Activated naive CD8-positive, alpha-beta T cell treated with anti-CD3 and anti-CD28 coated beads, Interleukin-2, amount 50 U/mL, for 24 hours (primary cell): ENCODE results near the gene PAAF1.

Source experiments
- ATAC-seq: fragments of 150-1000 bp; cut with Tn5 transposase; one replicate; pipeline ENCODE4 v1.10.0; 2021
- DNase-seq: peaks from one replicate; pipeline ENCODE4 v3.0.0; 2021
- H3K27ac Mint-ChIP-seq: one replicate; pipeline ENCODE4 v1.8.0; 2021; ENCODE audit warnings: mild to moderate bottlenecking, mixed read lengths
- H3K27me3 Mint-ChIP-seq: one replicate; pipeline ENCODE4 v1.8.0; 2021; ENCODE audit warnings: mixed read lengths
- H3K36me3 Mint-ChIP-seq: one replicate; pipeline ENCODE4 v1.8.0; 2021; ENCODE audit warnings: low read depth, mixed read lengths
- H3K4me1 Mint-ChIP-seq: one replicate; pipeline ENCODE4 v1.8.0; 2021; ENCODE audit warnings: mixed read lengths
- H3K4me3 Mint-ChIP-seq: one replicate; pipeline ENCODE4 v1.8.0; 2021; ENCODE audit warnings: mild to moderate bottlenecking, moderate library complexity, mixed read lengths
- H3K9me3 Mint-ChIP-seq: one replicate; pipeline ENCODE4 v1.8.0; 2021; ENCODE audit warnings: mixed read lengths

Gene PAAF1

GRCh38 chr11:73980001-73980961 is 103.5 kb downstream of the PAAF1 start:
- Mint-ChIP-seq H3K4me3 (peak overlapping the region; percentile 91), H3K27me3 (no peaks in the 10 kb centered on the region), H3K36me3 (peaks cover 70% of the 10 kb centered on the region), H3K9me3 (no peaks in the 10 kb centered on the region), H3K4me1 (peaks cover 82% of the 10 kb centered on the region), H3K27ac (peak overlapping the region; percentile 97)
- ATAC-seq (peak; percentile 27), DNase-seq (peak; percentile 73)
